K562 (cell line): ENCODE results near the gene SOX6. TPM values are rescaled to one million over a fixed set of nuclear protein-coding genes. Genes with fewer than 3 reads are reported as not detected.

Experiments
- ATAC-seq: fragments of 200-7000 bp; cut with Tn5 transposase; 3 replicates; pipeline ENCODE4 v1.9.1; 2020; ENCODE audit warnings: moderate library complexity
- BruUV-seq: library from RNA; stranded (reverse); fragments of 400-500 nt; replicated peaks from 2 replicates; lab custom pipeline; 2021; lab: Mats Ljungman, UMichigan
- CTCF ChIA-PET: fragments of 300-600 bp; formaldehyde crosslinking; extraction: SDS; loops from one replicate; lab custom pipeline; 2021; ENCODE audit warnings: low intra/inter-chr PET ratio; lab: Yijun Ruan, JAX
- POLR2A ChIA-PET: fragments of 300-600, 350-650 bp; sonication (Branson Sonifier 250); formaldehyde crosslinking; extraction: SDS; loops from one replicate; lab custom pipeline; 2021; ENCODE audit warnings: antibody characterized with exemption, inconsistent platforms; lab: Yijun Ruan, JAX
- DNase-seq, 4 experiments: peaks; one replicate each; pipeline versions ENCODE4 v3.0.0 to v3.0.0-alpha.2; 2011 to 2018; ENCODE audit warnings: low spot score in 3 of 4, mixed read lengths in 3 of 4; ENCODE audit errors: extremely low read depth in 1 of 4
- FAIRE-seq: peaks from 2 replicates; lab custom pipeline; 2011; peaks lifted over from hg19 to GRCh38; lab: Jason Lieb, UNC
- H2AFZ ChIP-seq: 2 replicates; pipeline ENCODE4 v1.6.0; 2011; ENCODE audit warnings: low read depth, low read length, control low read depth, inconsistent platforms
- H3K27ac ChIP-seq: fragments of 200-600 bp; 3 replicates; pipeline ENCODE4 v1.8.0; 2011; ENCODE audit warnings: low read depth, mild to moderate bottlenecking, control low read depth, inconsistent platforms, low read length, moderate library complexity, mixed read lengths; ENCODE audit errors: extremely low read depth
- H3K27me3 ChIP-seq, 2 experiments: fragments of 300-600 bp in 1 of 2; 2 replicates in 1 of 2; 3 replicates in 1 of 2; pipeline versions ENCODE4 v1.6.0 to v1.8.0; 2011; ENCODE audit warnings: inconsistent platforms in 2 of 2, low read length in 2 of 2, mild to moderate bottlenecking in 1 of 2, mixed read lengths in 1 of 2, moderate library complexity in 1 of 2; ENCODE audit not compliant: control insufficient read depth in 2 of 2, insufficient read depth in 2 of 2
- H3K36me3 ChIP-seq: fragments of 300-600 bp; 3 replicates; pipeline ENCODE4 v1.8.0; 2011; ENCODE audit warnings: mild to moderate bottlenecking, low read length, inconsistent platforms; ENCODE audit not compliant: control insufficient read depth, insufficient read depth
- H3K4me1 ChIP-seq, 2 experiments: fragments of 200-600 bp in 1 of 2; replicated peaks in 1 of 2; 2 replicates in 1 of 2; 3 replicates in 1 of 2; pipeline versions ENCODE4 v1.5.1 to v1.8.0; 2011; ENCODE audit warnings: inconsistent platforms in 2 of 2, low read length in 2 of 2, mild to moderate bottlenecking in 1 of 2, mixed read lengths in 1 of 2, moderate library complexity in 1 of 2; ENCODE audit not compliant: control insufficient read depth in 2 of 2, insufficient read depth in 2 of 2
- H3K4me2 ChIP-seq: 2 replicates; pipeline ENCODE4 v1.6.1; 2011; ENCODE audit warnings: low read length, control low read depth, inconsistent platforms, mixed read lengths; ENCODE audit not compliant: insufficient read depth
- H3K4me3 ChIP-seq: fragments of 200-600 bp; sonication (generic), shearing (Covaris generic); 2 replicates; pipeline ENCODE4 v1.5.1; 2016; ENCODE audit warnings: control low read depth, inconsistent platforms
- H3K79me2 ChIP-seq: fragments of 200-600 bp; 3 replicates; pipeline ENCODE4 v1.8.0; 2011; ENCODE audit warnings: low read length, inconsistent platforms; ENCODE audit not compliant: control insufficient read depth, insufficient read depth
- H3K9ac ChIP-seq, 2 experiments: 2 replicates each; pipeline versions ENCODE4 v1.6.0 to v1.6.1; 2011; ENCODE audit warnings: low read depth in 2 of 2, low read length in 2 of 2, control low read depth in 1 of 2, inconsistent platforms in 1 of 2, mild to moderate bottlenecking in 1 of 2, mixed read lengths in 1 of 2; ENCODE audit not compliant: insufficient read depth in 1 of 2
- H3K9me1 ChIP-seq: one replicate; pipeline ENCODE4 v1.6.0; 2011; ENCODE audit warnings: inconsistent platforms, mild to moderate bottlenecking, low read length, moderate library complexity; ENCODE audit not compliant: control insufficient read depth, insufficient read depth
- H3K9me3 ChIP-seq: replicated peaks from 2 replicates; pipeline ENCODE4 v1.5.1; 2011; ENCODE audit warnings: low read depth, low read length, inconsistent platforms; ENCODE audit not compliant: control insufficient read depth, insufficient read depth
- H4K20me1 ChIP-seq: replicated peaks from 2 replicates; pipeline ENCODE4 v1.6.1; 2011; ENCODE audit warnings: low read length, inconsistent platforms, mixed read lengths; ENCODE audit not compliant: control insufficient read depth, insufficient read depth
- CHCHD3 ChIP-seq: fragments of 250-450 bp; sonication (Bioruptor Pico); IDR thresholded peaks from 2 replicates; pipeline ENCODE4 v2.1.2; 2022; ENCODE audit warnings: mild to moderate bottlenecking
- DIDO1 ChIP-seq: fragments of 450-650 bp; IDR thresholded peaks from 2 replicates; pipeline ENCODE4 v1.6.1; 2016; ENCODE audit warnings: low read depth, missing biosample characterization, missing genetic modification characterization
- MYC ChIP-seq, 2 experiments: fragments of 250-450 bp in 1 of 2; sonication (Bioruptor Pico) in 1 of 2; IDR thresholded peaks; 2 replicates each; pipeline versions ENCODE4 v1.5.1 to v1.6.1; 2012 to 2021; ENCODE audit warnings: low read depth in 2 of 2, borderline replicate concordance in 1 of 2, improper control_type of control experiment in 1 of 2, low read length in 1 of 2, mild to moderate bottlenecking in 1 of 2, moderate library complexity in 1 of 2
- POLR2AphosphoS5 ChIP-seq: IDR thresholded peaks from 2 replicates; pipeline ENCODE4 v1.6.1; 2011; ENCODE audit warnings: mild to moderate bottlenecking, low read depth, low read length, moderate library complexity; ENCODE audit not compliant: control insufficient read depth, insufficient read depth
- SMARCA5 ChIP-seq: fragments of 450-650 bp; IDR thresholded peaks from 2 replicates; pipeline ENCODE4 v1.6.1; 2016
- TEAD1 ChIP-seq, 2 experiments: fragments of 450-650 bp in 1 of 2; sonication (generic) in 1 of 2; formaldehyde crosslinking; IDR thresholded peaks; 2 replicates each; pipeline versions ENCODE4 v1.4.0 to v1.8.0; 2020 to 2022; ENCODE audit warnings: mild to moderate bottlenecking in 2 of 2, missing genetic modification reagents in 1 of 2
- U2AF2 ChIP-seq: fragments of 200-400 bp; formaldehyde crosslinking; optimal IDR thresholded peaks from 2 replicates; pipeline ENCODE3; 2017; ENCODE audit warnings: low read depth, mild to moderate bottlenecking, low read length
- ZNF324 ChIP-seq: fragments of 250-450 bp; sonication (Bioruptor Pico); IDR thresholded peaks from 2 replicates; pipeline ENCODE4 v1.4.0; 2020; ENCODE audit warnings: mild to moderate bottlenecking
- WGBS: fragments of 100-300 bp; shearing (Covaris generic); methylation state at CpG from one replicate; pipeline ENCODE4 v1.1.6; 2016; ENCODE audit warnings: low coverage, mixed read lengths; ENCODE audit not compliant: insufficient coverage; ENCODE audit errors: missing lambda C conversion rate; 5-methylcytosine and 5-hydroxymethylcytosine counted together
- in situ Hi-C: fragments of 300-500 bp; cut with MboI; formaldehyde crosslinking; loops from 4 replicates; pipeline ENCODE4 v1.15.0; 2018; ENCODE audit warnings: inconsistent platforms, mixed read lengths
- intact Hi-C: fragments of 100-400 bp; cut with micrococcal nuclease; formaldehyde crosslinking; loops from 2 replicates; pipeline ENCODE4 v1.14.2; 2022
- polyA plus RNA-seq, 8 experiments: library from polyadenylated mRNA; depleted of rRNA in 4 of 8; stranded (reverse) in 5 of 8; unstranded in 3 of 8; fragments of >200 nt; fragmentation: Nextera tagmentation in 2 of 8; fragmentation: Illumina TruSeq in 1 of 8; extraction: Ambion mirVana in 2 of 8; extraction: Trizol in 1 of 8; gene quantifications; 2 replicates each; pipeline versions ENCODE4 v1.2.1 to v1.2.3, GENCODE V29; 2011 to 2014; ENCODE audit warnings: inconsistent platforms in 1 of 8, missing spikeins in 1 of 8
- total RNA-seq, 7 experiments: library from RNA; depleted of rRNA in 6 of 7; stranded (reverse); fragments of >200 nt in 6 of 7; fragmentation: Illumina TruSeq in 2 of 7; extraction: Trizol in 2 of 7; gene quantifications; 2 replicates each; pipeline versions ENCODE4 v1.2.1 to v1.2.3, GENCODE V29; 2011 to 2021; ENCODE audit warnings: low replicate concordance in 1 of 7
- TF ChIP-seq, protein P1 (sequence below): fragments of 200-600 bp; sonication (generic); IDR thresholded peaks from one replicate; pipeline ENCODE4 v1.6.1; 2012; ENCODE audit warnings: mild to moderate bottlenecking, low read depth, low read length, inconsistent platforms
- TF ChIP-seq, protein P2 (sequence below): fragments of 450-650 bp; IDR thresholded peaks from one replicate; pipeline ENCODE4 v1.6.1; 2018; ENCODE audit warnings: mild to moderate bottlenecking, moderate library complexity; ENCODE audit not compliant: partially characterized antibody

The SOX6 gene
- total and polyA plus RNA-seq, 9 of the 15 experiments (the other 6 are each of a cell fraction or from before 2014, with no cell fraction given), result 0.89 to 8.7 (median 5.7) TPM

DNA sequence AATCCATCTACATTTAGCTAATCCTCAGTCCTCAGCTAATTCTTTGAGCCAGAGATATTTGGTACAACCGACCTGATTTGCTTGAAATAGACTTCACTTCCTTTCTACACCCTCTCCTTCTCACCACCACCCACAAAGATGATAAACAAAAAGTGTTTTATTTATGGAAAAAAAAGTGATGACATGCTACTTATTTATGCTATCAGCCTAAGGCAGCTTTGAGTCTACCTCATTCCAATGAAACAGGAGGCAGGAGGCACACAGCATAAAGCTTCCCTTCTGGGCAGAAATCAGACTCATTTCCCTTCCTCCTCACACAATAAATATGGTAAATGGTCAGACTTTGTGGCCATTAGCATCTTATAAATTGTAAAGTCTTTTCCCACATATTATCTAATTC is 325.7 kb downstream of the SOX6 start:
- intact Hi-C loops, result no loop called here
- CTCF ChIA-PET, result no interaction called here
- Histone ChIP-seq H3K9me3 (no peaks in the 10 kb centered on the region), H3K36me3 (no peaks in the 10 kb centered on the region), H3K9ac (no peak overlapping the region), H3K4me2 (no peak overlapping the region), H2AFZ (no peak overlapping the region), H3K27ac (no peak overlapping the region), H3K4me1 (peaks cover 0 to 8% of the 10 kb centered on the region in 2 experiments; a peak in 2 of 5 replicates), H3K27me3 (no peaks in the 10 kb centered on the region), H3K4me3 (no peak overlapping the region), H3K9me1 (no peaks in the 10 kb centered on the region), H3K79me2 (no peaks in the 10 kb centered on the region), H4K20me1 (no peaks in the 10 kb centered on the region)
- ATAC-seq (peak; percentile 62), DNase-seq (peak in 2 of 4 experiments; percentile 9 to 29), FAIRE-seq (peak; percentile 37)
- POLR2A ChIA-PET, result interaction anchor here (3.1 kb wide), 1 partner anchor 11 kb away, joined by 12 read pairs; no protein-coding TSS in a partner anchor
- BruUV-seq, result no TSS peak
- in situ Hi-C loops, result no loop called here
- 12% methylated on average over 1 of the region's 1 CpG for WGBS
- TF ChIP-seq SMARCA5, result no peak
- TF ChIP-seq MYC (IDR thresholded peaks at IDR 0.05; ENCODE audit: low read depth, low read length), result no peak
- TF ChIP-seq MYC (CRISPR knock-in tag; IDR thresholded peaks at IDR 0.05; ENCODE audit: borderline replicate concordance, low read depth), result no peak
- TF ChIP-seq, protein P1, sequence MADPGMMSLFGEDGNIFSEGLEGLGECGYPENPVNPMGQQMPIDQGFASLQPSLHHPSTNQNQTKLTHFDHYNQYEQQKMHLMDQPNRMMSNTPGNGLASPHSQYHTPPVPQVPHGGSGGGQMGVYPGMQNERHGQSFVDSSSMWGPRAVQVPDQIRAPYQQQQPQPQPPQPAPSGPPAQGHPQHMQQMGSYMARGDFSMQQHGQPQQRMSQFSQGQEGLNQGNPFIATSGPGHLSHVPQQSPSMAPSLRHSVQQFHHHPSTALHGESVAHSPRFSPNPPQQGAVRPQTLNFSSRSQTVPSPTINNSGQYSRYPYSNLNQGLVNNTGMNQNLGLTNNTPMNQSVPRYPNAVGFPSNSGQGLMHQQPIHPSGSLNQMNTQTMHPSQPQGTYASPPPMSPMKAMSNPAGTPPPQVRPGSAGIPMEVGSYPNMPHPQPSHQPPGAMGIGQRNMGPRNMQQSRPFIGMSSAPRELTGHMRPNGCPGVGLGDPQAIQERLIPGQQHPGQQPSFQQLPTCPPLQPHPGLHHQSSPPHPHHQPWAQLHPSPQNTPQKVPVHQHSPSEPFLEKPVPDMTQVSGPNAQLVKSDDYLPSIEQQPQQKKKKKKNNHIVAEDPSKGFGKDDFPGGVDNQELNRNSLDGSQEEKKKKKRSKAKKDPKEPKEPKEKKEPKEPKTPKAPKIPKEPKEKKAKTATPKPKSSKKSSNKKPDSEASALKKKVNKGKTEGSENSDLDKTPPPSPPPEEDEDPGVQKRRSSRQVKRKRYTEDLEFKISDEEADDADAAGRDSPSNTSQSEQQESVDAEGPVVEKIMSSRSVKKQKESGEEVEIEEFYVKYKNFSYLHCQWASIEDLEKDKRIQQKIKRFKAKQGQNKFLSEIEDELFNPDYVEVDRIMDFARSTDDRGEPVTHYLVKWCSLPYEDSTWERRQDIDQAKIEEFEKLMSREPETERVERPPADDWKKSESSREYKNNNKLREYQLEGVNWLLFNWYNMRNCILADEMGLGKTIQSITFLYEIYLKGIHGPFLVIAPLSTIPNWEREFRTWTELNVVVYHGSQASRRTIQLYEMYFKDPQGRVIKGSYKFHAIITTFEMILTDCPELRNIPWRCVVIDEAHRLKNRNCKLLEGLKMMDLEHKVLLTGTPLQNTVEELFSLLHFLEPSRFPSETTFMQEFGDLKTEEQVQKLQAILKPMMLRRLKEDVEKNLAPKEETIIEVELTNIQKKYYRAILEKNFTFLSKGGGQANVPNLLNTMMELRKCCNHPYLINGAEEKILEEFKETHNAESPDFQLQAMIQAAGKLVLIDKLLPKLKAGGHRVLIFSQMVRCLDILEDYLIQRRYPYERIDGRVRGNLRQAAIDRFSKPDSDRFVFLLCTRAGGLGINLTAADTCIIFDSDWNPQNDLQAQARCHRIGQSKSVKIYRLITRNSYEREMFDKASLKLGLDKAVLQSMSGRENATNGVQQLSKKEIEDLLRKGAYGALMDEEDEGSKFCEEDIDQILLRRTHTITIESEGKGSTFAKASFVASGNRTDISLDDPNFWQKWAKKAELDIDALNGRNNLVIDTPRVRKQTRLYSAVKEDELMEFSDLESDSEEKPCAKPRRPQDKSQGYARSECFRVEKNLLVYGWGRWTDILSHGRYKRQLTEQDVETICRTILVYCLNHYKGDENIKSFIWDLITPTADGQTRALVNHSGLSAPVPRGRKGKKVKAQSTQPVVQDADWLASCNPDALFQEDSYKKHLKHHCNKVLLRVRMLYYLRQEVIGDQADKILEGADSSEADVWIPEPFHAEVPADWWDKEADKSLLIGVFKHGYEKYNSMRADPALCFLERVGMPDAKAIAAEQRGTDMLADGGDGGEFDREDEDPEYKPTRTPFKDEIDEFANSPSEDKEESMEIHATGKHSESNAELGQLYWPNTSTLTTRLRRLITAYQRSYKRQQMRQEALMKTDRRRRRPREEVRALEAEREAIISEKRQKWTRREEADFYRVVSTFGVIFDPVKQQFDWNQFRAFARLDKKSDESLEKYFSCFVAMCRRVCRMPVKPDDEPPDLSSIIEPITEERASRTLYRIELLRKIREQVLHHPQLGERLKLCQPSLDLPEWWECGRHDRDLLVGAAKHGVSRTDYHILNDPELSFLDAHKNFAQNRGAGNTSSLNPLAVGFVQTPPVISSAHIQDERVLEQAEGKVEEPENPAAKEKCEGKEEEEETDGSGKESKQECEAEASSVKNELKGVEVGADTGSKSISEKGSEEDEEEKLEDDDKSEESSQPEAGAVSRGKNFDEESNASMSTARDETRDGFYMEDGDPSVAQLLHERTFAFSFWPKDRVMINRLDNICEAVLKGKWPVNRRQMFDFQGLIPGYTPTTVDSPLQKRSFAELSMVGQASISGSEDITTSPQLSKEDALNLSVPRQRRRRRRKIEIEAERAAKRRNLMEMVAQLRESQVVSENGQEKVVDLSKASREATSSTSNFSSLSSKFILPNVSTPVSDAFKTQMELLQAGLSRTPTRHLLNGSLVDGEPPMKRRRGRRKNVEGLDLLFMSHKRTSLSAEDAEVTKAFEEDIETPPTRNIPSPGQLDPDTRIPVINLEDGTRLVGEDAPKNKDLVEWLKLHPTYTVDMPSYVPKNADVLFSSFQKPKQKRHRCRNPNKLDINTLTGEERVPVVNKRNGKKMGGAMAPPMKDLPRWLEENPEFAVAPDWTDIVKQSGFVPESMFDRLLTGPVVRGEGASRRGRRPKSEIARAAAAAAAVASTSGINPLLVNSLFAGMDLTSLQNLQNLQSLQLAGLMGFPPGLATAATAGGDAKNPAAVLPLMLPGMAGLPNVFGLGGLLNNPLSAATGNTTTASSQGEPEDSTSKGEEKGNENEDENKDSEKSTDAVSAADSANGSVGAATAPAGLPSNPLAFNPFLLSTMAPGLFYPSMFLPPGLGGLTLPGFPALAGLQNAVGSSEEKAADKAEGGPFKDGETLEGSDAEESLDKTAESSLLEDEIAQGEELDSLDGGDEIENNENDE, result no peak
- no peak for TF ChIP-seq POLR2AphosphoS5
- no peak for TF ChIP-seq ZNF324
- TF ChIP-seq, protein P2, sequence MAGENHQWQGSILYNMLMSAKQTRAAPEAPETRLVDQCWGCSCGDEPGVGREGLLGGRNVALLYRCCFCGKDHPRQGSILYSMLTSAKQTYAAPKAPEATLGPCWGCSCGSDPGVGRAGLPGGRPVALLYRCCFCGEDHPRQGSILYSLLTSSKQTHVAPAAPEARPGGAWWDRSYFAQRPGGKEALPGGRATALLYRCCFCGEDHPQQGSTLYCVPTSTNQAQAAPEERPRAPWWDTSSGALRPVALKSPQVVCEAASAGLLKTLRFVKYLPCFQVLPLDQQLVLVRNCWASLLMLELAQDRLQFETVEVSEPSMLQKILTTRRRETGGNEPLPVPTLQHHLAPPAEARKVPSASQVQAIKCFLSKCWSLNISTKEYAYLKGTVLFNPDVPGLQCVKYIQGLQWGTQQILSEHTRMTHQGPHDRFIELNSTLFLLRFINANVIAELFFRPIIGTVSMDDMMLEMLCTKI, result no peak
- no peak for TF ChIP-seq DIDO1 (tag)
- no peak for TF ChIP-seq U2AF2
- no peak for TF ChIP-seq CHCHD3 (CRISPR knock-in tag)
- no peak for TF ChIP-seq TEAD1 (CRISPR knock-in tag; IDR thresholded peaks at IDR 0.05)
